BJ (cell line): ENCODE measurements around the gene HTRA3. TPM values are rescaled to one million over a fixed set of nuclear protein-coding genes. Genes with fewer than 3 reads are reported as not detected.

Source experiments
- CTCF ChIA-PET: fragments of 350-600 bp; formaldehyde crosslinking; extraction: SDS; loops from one replicate; lab custom pipeline; 2021; ENCODE audit warnings: antibody characterized with exemption, inconsistent platforms; lab: Yijun Ruan, JAX
- POLR2A ChIA-PET: fragments of 300-600 bp; sonication (Branson Sonifier 250); formaldehyde crosslinking; extraction: SDS; loops from one replicate; lab custom pipeline; 2021; ENCODE audit warnings: antibody characterized with exemption; lab: Charles Lee
- DNase-seq: peaks from one replicate; pipeline ENCODE4 v3.0.0-alpha.2; 2011; ENCODE audit warnings: low read depth
- H3K27me3 ChIP-seq: 2 replicates; pipeline ENCODE4 v1.6.0; 2011; ENCODE audit warnings: low read length; ENCODE audit not compliant: control insufficient read depth, insufficient read depth
- H3K36me3 ChIP-seq: 2 replicates; pipeline ENCODE4 v1.5.1; 2011; ENCODE audit warnings: low read length; ENCODE audit not compliant: control insufficient read depth, insufficient read depth
- H3K4me3 ChIP-seq: 2 replicates; pipeline ENCODE4 v1.5.1; 2011; ENCODE audit warnings: low read depth, mild to moderate bottlenecking, control low read depth, low read length
- polyA plus RNA-seq: library from polyadenylated mRNA; depleted of rRNA; stranded (reverse); fragments of >200 nt; gene quantifications from 2 replicates; pipeline ENCODE4 v1.2.3, GENCODE V29; 2011
- TF ChIP-seq, protein P1 (sequence below): IDR thresholded peaks from 2 replicates; pipeline ENCODE4 v1.5.1; 2011; ENCODE audit warnings: low read depth, mild to moderate bottlenecking, control low read depth, inconsistent platforms, low read length, moderate library complexity; ENCODE audit not compliant: insufficient read depth

The HTRA3 gene
- polyA plus RNA-seq, 1 experiment: 5.7 TPM

- peaks cover 14% of the 10 kb centered on the region for H3K27me3 ChIP-seq
- TF ChIP-seq, protein P1, sequence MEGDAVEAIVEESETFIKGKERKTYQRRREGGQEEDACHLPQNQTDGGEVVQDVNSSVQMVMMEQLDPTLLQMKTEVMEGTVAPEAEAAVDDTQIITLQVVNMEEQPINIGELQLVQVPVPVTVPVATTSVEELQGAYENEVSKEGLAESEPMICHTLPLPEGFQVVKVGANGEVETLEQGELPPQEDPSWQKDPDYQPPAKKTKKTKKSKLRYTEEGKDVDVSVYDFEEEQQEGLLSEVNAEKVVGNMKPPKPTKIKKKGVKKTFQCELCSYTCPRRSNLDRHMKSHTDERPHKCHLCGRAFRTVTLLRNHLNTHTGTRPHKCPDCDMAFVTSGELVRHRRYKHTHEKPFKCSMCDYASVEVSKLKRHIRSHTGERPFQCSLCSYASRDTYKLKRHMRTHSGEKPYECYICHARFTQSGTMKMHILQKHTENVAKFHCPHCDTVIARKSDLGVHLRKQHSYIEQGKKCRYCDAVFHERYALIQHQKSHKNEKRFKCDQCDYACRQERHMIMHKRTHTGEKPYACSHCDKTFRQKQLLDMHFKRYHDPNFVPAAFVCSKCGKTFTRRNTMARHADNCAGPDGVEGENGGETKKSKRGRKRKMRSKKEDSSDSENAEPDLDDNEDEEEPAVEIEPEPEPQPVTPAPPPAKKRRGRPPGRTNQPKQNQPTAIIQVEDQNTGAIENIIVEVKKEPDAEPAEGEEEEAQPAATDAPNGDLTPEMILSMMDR: no peak
- ChIA-PET CTCF (interaction anchor here (1.5 kb wide), 1 partner anchor 10 kb away, joined by 4 read pairs; no protein-coding TSS in a partner anchor), POLR2A (no interaction called here)
- no peaks in the 10 kb centered on the region; the same call in 1 of the 2 replicates for H3K36me3 ChIP-seq
- no peak for DNase-seq
- H3K4me3 ChIP-seq: no peak overlapping the region
These were observed 80.2 kb downstream of the HTRA3 start for GRCh38 chr4:8349664-8350236.

GRCh38 chr4:8350352-8350751 is 80.8 kb downstream of the HTRA3 start:
- Histone ChIP-seq H3K4me3 (no peak overlapping the region), H3K27me3 (peaks cover 14% of the 10 kb centered on the region), H3K36me3 (no peaks in the 10 kb centered on the region; the same call in 1 of the 2 replicates)
- TF ChIP-seq, protein P1: no peak
- ChIA-PET POLR2A (no interaction called here), CTCF (interaction anchor here (1.5 kb wide), 1 partner anchor 10 kb away, joined by 4 read pairs; no protein-coding TSS in a partner anchor)
- no peak for DNase-seq

GRCh38 chr4:8350841-8351461 is 81.4 kb downstream of the HTRA3 start:
- TF ChIP-seq, protein P1: no peak
- Histone ChIP-seq H3K36me3 (no peaks in the 10 kb centered on the region; the same call in 1 of the 2 replicates), H3K27me3 (peaks cover 14% of the 10 kb centered on the region), H3K4me3 (no peak overlapping the region)
- POLR2A ChIA-PET: no interaction called here
- no peak for DNase-seq
- CTCF ChIA-PET: interaction anchor here (1.5 kb wide), 1 partner anchor 9 kb away, joined by 4 read pairs; no protein-coding TSS in a partner anchor

DNA sequence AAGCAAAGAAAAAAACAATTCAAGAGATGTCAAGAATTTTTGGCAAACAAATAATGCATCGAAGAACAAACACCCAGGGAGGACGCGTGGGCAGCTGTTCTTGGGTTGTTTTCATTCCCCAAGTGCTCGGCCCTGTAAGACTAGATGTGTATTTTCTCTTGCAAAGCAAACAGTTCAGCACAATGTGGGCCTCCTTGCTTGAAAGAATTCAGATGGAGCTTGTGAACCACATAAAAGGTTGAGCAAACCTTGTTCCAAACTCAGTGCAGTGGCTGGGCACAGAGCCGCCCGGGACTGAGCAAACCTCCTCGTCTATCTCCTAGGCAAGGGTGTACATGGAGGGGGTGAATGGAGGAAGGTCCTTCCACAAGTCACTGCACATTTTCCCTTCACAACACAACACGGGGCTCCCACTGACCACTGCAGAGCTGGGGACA is 82.4 kb downstream of the HTRA3 start:
- Histone ChIP-seq H3K36me3 (no peaks in the 10 kb centered on the region; the same call in 1 of the 2 replicates), H3K27me3 (peaks cover 18% of the 10 kb centered on the region), H3K4me3 (no peak overlapping the region)
- DNase-seq: no peak
- TF ChIP-seq, protein P1: no peak
- POLR2A ChIA-PET: no interaction called here
- CTCF ChIA-PET: interaction anchor here (0.6 to 0.7 kb wide), 2 partner anchors 11 to 12 kb away, joined by 3 read pairs; no protein-coding TSS in a partner anchor
